GM21526 (cell line): ENCODE data around the gene CDH4.
"Not testable (repeated sequence)": the region's sequence is repeated elsewhere in the genome, so short reads cannot be mapped to it uniquely, and the experiment has no call there.

Source experiments
- ATAC-seq: cut with Tn5 transposase; IDR thresholded peaks from one replicate; pipeline ENCODE4 v1.9.1; 2021; ENCODE audit warnings: moderate library complexity; ENCODE audit not compliant: unreplicated experiment, low FRiP score

Gene CDH4

DNA sequence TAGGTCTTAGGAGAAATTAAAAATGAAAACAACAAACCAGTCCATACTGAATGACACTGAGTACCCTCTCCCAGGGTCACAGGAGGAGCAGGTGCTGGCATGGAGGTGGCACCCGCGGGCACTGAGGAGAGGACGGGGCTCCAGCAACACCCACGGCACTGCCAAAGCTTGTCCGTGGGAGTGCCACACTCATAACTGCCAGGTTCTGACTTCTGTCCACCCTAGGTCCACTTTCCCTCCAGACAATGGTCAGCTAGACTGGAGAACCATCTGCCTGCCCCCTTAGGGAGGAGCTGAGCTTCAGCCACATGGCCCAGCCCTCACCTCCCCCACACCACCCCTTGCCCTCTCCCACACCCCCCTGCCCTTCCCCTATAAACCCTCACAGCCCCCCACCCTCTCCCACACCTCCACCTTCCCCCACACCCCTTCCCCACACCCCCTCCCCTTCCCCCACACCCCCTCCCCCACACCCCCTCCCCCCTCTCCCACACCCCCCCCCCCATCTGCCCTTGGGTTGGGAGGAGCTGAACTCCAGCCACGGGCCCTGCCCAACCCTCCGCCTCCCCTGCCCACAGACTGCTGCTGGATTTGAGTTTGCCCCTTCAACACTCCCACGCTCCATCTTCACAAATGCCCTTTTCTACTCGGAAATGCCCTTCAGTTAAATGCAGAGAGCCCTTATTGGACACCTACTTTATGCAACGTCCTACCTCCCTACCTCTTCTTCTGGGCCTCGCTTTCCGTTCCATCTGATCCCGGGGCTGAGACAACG is 684.1 kb downstream of the CDH4 start:
- ATAC-seq = no peak

DNA sequence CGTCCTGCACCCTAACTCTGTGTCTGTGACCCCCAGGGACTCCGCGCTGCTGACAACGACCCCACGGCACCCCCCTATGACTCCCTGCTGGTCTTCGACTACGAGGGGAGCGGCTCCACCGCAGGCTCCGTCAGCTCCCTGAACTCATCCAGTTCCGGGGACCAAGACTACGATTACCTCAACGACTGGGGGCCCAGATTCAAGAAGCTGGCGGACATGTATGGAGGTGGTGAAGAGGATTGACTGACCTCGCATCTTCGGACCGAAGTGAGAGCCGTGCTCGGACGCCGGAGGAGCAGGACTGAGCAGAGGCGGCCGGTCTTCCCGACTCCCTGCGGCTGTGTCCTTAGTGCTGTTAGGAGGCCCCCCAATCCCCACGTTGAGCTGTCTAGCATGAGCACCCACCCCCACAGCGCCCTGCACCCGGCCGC is 684.7 kb downstream of the CDH4 start:
- ATAC-seq = no peak

DNA sequence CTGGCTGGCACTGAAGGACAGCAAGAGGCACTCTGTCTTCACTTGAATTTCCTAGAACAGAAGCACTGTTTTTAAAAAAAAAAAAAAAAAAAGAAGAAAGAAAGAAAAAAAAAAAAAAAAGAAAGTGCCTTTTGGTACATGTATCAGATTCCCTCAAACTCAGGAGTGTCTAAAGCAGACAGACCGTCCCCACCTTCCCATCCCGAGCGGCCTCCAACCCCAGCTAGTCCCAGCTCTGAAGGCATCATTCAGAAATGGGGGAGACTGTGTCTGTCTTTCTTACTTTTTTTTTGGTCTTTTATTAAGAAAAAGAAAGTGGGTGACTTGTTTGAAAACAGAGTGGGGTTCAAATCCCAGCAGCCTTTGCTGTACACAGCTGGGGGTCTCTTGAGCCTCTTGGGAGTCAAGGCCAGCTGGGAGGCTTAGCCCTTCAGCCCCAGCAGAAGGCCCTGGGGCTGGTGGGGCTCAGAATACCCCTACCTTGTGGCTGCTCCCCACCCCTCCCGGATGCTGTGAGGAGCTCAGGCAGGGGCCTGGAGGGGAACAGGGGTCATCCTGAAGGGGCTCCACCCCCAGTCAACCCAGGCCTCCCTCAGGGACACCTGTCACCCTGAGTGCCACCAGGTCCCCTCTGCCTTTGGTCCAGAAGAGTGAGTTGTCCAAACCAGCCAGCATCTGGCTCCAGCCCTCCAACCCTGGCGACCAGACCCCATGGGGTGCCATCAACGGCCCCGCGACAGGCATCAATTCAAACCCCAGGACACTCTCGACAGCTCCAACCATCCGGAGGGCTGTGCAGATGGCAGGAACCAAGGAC is 685.3 kb downstream of the CDH4 start:
- no peak for ATAC-seq

DNA sequence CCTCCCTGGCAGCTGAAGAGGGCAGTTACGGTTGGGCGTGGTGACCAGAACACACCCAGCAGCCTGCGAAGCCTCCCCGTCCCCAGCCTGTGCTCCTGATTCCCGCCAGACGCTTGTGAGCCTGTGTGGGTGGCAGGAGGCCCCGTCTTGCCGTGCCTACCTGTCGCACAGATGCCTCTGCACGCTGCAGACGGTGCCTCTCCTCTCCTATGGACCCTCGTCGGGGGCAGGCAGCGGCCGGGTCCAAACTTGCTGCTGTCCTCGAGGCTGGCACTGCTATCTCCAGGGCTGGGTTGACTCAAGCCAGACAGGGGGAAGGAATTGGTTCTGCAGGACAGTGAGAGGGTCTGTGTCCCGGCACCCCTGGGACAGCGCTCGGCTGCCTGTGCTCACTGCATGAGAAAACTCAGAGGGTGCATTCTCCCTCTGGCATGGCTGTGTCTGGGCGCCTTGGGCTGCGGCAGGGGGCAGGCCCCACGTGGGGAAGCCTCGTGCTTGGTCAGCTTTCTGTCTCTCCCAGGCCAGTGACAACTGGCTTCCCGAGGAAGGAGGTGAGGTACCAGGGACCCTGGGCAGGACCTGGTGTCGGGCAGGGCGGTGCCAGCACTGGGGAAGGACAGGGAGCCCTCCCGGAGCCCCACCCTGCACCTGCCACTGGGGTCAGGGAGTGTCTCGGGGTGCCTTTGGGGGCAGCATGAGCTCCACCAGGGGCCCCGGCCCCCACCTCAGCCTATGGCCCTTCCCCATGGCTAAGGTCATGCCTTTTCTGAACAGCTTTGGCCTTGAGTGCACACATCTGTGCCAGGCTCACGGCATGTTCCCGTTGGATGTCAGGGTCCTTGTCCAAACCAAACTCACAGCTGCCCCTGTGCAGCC is 686.1 kb downstream of the CDH4 start:
- ATAC-seq = no peak

DNA sequence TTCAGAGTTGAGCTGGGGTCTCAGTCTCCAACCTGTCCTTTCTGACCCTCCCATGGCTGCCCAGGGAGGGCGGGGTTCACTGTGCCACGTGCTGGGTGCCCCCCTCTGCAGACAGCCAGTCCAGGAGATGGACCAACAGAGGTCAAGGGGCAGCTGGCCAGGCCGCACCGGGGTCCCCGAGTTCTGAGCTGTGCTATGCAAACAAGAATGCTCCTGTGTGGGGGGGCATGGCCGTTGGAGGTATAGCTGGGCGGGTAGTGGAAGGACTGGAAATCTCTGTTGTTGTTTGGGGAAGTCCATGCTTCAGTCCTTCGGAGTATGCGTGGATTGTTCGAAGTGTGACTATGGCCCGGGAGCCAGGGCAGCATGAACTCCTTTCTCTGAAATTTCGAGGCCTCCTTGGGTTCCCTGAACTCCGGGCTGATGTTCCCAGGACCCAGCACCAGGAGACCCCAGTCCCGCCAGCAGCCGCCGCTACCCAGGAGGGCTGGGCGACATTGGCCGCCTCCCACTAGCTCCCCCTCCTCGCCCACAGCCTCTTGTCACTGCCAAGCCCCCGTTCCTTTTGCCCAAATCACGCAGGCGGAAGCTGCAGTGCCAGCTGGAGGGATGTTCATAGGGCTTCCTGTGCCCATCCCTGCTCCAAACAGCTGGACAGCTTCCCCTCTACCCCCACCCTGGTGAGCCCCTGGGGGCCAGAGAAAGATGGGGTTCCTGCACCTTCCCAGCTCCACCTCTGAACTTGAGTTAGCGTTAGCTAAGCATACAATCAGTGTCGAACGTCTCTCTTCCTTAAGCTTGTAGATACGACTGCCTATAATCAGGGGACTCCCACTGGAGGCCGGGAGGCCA is 687.0 kb downstream of the CDH4 start:
- ATAC-seq = no peak

DNA sequence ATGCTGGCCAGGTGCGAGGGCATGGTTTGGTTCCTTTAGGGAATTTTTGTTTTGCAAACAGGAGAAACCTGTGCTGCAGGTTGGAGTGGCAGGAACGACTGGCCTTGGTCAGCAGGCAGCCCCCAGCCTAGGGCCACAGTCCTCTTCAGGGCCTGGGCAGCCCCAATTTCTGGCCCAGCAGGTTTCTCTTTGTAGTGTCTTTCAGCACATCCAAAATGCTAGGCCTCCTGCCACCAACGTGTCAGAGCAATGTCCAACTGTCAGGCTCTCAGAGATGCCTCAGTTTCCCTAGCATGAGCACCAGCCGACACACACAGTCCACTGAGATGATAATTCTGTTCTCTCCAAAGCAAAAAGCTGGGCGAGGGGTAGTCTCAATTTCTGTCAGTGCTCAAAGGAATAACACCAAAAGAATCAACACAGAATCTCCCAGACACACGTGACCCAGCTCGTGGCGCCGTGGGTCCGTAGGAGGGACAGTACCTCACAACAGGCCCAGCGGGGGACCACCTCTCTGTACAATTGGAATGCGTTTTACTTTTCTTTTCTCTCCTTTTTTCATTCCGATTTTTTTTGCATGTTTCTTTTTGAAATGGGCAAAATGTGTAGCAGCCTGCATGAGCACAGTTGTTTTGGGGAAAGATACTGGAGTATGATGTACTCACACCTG is 687.8 kb downstream of the CDH4 start:
- no peak for ATAC-seq

DNA sequence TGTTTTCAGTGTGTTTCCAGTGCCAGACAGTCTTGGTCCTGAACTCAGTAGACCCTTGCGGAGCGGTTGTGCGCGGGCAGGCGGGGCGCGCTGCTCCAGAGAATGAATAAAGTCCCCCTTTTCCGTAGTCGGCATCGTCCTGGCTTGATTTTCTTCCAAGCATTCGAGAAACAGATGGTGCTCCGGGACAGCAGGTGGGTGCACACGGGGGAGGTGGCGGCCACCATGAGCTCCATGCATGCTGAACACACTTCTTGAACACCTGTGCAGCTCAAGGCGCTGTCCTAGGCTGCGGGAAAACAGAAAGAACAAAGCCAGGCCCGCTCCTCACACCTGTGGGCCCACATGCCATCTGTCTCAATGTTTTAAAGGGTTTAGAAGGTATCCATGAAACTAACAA is 688.4 kb downstream of the CDH4 start:
- no peak for ATAC-seq

DNA sequence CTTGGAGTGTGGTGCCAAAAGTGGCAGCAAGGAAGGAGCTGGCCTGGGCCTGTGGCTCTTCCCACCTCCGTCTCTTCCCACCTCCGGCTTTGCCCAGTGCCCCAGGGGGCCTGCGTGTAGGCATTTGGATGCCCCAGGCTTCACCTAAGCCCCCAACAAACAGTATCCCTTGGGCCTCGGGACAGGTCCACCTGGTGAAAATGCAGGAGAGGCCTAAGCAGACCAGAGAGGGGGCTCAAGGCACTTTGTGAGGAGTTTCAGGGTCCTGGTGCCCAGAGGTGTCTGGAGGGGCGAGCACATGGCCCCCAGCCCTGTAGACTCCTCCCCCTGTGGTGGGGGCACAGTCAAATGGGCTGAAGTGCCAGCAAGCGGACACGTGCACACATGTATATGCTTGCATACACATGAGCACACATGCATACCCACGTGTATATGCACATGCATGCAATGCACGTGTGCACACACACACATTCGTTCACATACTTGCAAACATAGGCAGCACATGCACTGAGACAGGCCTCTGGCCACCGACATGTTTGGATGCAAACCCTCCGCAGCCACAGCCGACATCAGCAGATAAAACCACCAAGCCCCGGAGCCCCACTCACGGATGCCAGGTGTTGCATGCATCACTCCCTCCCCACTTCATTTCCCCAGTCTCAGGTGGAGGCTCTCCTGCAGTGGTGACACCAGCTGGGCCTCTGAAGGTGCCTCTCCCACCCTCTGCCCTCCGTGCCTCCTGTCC is 689.1 kb downstream of the CDH4 start:
- no peak for ATAC-seq

DNA sequence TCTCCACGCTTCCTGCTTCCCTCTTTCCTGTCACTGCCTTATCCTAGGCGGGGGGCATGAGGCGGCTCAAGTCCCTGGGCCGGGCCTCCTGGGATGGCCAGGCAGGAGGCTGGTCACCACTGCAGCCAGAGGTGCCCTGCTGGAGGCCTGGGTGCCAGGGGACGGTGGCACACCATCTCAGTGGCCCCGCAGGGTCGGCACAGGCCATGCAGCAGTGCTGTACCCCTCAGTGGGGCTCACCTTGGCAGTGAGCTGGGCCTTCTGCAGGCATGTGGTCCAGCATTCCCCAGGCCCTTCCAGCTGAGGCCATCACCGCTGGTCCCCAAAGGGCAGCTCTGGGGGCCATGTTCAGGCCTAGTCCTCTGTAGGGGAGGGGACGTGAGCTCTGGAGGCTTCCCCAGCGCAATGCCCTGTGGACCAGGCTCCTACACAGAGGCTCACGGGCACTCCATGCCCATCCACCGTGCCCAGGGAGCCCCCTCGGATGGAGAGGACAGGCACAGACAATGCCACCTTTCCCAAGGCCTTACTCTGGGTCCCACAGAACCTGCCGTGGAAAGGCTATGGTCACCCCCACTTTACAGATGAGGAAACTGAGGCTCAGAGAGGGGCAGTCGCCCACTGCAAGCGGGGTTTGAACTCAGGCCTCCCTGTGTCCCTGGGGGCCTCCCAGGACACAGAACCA is 689.8 kb downstream of the CDH4 start:
- ATAC-seq = no peak

DNA sequence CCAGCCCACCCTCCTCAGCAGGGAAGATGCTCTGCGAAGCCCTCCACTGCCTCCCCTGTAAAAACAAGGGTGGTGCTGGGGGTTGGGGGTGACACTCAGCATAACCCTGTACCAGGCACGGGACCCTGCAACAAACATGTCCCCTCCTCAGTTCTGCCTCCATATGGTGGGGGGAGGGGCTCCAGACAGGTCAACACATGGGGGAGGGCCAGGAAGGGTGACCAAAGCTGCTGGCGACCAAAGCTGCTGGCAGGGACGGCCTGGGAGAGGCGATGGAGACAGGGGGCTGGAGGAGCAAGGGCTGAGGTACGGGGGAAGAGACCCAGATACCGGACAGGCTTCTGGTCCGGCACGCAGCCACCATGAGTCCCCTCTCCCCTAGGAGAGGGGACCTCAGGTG is 690.5 kb downstream of the CDH4 start:
- no peak for ATAC-seq

DNA sequence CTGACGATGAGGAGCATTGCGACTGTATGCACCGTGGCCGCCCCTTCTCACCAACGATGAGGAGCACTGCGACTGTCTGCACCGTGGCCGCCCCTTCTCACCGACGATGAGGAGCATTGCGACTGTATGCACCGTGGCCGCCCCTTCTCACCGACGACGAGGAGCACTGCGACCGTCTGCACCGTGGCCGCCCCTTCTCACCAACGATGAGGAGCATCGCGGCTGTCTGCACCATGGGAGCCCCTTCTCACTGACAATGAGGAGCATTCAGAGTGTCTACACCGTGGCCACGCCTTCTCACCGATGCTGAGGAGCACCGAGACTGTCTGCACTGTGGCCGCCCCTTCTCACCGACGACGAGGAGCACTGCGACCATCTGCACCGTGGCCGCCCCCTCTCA is 692.9 kb downstream of the CDH4 start:
- not testable (repeated sequence) for ATAC-seq

DNA sequence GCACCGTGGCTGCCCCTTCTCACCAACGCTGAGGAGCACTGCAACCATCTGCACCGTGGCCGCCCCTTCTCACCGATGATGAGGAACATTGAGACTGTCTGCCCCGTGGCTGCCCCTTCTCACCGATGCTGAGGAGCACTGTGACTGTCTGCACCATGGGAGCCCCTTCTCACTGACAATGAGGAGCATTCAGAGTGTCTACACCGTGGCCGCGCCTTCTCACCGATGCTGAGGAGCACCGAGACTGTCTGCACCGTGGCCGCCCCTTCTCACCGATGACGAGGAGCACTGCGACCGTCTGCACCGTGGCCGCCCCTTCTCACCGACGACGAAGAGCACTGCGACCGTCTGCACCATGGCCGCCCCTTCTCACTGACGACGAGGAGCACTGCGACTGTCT is 693.4 kb downstream of the CDH4 start:
- ATAC-seq = not testable (repeated sequence)

DNA sequence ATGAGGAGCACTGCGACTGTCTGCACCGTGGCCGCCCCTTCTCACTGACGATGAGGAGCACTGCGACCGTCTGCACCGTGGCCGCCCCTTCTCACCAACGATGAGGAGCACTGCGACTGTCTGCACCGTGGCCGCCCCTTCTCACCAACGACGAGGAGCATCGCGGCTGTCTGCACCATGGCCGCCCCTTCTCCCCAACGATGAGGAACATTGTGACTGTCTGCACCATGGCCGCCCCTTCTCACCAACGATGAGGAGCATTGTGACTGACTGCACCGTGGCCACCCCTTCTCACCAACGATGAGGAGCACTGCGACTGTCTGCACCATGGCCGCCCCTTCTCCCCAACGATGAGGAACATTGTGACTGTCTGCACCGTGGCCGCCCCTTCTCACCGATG is 696.0 kb downstream of the CDH4 start:
- not testable (repeated sequence) for ATAC-seq

DNA sequence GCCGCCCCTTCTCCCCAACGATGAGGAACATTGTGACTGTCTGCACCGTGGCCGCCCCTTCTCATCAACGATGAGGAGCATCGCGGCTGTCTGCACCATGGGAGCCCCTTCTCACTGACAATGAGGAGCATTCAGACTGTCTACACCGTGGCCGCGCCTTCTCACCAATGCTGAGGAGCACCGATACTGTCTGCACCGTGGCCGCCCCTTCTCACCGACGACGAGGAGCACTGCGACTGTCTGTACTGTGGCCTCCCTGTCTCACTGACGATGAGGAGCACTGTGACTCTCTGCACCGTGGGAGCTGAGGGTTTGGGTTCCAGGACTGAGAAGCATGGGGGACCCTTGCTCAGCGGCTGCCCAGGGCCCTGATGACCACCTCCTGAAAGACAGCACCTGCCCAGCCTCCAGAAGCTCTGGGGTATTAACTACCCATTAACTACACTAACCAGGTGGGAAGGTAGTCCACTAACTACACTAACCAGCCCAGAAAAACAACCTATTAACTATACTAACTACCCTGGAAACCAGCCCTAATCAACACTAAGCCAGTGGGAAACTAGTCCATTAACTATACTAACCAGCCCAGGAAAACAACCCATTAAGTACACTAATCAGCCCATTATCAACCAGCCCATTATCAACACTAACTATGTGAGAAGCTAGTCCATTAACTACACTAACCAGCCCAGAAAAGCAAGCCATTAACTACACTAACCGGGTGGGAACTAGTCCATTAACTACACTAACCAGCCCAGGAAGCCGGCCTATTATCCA is 696.7 kb downstream of the CDH4 start:
- ATAC-seq = no peak

DNA sequence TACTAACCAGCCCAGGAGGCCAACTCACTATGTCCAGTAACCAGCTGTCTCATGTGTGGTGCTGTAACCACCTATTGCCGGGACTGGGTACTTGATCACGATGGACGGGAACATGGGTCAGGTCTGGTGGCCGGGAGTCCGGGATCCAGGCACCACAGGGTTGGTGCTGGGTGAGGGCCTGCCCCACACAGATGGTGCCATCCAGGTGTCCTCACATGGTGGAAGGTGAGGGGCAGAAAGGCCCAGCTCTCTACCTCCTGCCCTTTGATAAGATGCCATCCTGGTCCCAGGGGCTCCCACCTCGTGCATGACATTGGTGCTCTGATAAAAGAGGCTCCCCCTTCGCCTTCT is 697.3 kb downstream of the CDH4 start:
- ATAC-seq = no peak

DNA sequence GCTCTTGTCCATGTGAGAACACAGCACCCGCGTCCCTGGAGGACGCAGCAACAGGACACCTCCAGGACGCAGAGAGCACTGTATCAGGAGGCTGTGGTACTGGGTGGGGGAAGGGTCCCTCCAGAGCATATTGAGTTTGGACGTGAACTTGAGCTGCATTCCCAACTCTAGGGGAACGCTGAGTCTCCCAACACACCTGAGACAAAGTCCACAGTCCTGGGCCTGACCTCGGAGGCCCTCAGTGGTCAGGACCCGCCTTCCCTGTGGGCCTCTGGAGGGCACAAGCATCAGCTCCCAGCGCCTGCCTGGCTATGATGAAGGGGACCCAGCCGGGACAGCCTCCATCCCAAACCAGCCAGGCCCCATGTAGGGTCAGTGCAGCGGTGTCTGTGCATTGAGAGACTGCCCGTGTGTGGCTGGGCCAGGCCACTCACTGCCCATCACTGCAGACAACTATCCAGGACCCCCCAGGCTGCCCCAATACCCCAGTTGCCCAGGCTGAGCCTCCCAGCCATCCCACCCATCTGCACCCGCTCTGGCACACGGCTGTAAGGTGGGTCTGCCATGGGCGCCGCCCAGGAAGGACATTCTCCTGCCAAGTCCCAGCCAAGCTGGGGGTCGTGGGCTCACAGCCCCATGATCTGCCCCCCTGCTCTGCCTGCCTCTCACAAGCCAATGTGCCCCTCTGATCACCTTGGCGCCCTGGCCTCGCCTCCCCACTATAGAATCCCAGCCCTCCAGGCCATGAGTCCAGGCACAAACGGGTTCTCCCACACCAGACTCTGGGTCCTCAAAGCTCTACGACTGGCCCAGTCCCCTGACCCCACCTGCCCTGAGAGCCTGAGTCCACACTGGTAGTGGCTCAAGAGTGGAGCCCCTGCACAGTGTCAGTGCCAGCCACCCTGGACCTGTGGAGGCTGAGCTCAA is 697.9 kb downstream of the CDH4 start:
- ATAC-seq = no peak
